Cardiac fibroblast (primary cell): ENCODE data around the gene TMEM161A.

Experiments used
- DNase-seq, 2 donors: peaks; one replicate each; pipeline versions ENCODE4 v3.0.0 to v3.0.0-alpha.2; 2010; ENCODE audit warnings: low read depth in 2 of 2
- H3K4me3 ChIP-seq, 2 donors: replicated peaks in 1 of 2; 1 replicate in 1 of 2; 2 replicates in 1 of 2; pipeline ENCODE4 v1.5.1; 2011; ENCODE audit warnings: low read depth in 2 of 2, low read length in 2 of 2, mild to moderate bottlenecking in 2 of 2, moderate library complexity in 1 of 2
- CTCF ChIP-seq: IDR thresholded peaks from one replicate; pipeline ENCODE4 v1.5.1; 2011; ENCODE audit warnings: low read depth, mild to moderate bottlenecking, low read length, inconsistent platforms

Gene TMEM161A

DNA sequence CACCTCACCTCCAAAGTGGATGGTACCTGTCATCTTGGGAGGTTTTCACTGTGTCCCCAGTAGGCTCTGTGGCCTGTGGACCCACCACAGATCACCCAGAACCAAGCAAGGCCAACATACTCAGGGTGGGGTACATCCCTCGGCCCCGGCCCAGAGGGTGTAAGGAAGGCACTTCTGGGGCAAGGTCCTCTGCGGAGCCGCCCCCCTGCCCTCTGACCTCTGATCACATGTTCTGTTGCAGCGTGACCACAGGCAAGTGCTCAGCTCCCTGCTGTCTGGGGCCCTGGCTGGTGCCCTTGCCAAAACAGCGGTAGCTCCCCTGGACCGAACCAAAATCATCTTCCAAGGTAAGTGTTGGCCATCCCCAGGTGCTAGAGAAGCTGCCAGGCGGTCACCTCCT is 36.7 kb downstream of the TMEM161A start:
- DNase-seq = no peak
- no peak overlapping the region for H3K4me3 ChIP-seq
- TF ChIP-seq CTCF = no peak

GRCh38 chr19:19098703-19099632 is 39.3 kb downstream of the TMEM161A start:
- no peak for TF ChIP-seq CTCF
- H3K4me3 ChIP-seq = no peak overlapping the region
- no peak for DNase-seq

DNA sequence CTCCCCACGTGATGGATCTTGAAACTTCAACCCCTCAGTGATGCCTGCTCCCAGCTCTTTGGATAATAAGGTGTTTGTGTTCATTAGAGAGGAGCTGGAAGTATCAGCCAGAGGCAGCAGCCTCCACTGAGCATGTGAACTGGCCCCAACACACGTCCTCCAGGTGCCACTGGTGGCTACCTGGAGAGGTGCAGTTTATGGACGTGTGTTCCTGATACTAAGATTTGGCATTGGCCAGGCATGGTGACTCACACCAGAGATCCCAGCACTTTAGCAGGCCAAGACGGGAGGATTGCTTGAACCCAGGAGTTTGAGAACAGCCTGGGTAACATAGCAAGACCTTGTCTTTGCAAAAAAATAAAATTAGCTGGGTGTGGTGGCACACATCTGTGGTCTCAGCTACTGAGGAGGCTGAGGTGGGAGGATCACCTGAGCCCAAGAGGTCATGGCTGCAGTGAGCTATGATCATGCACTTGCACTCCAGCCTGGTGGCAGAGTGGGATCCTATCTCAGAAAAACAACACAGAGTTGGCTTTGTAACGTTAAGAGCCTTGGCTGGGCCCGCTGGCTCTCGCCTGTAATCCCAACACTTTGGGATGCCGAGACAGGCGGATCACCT is 40.1 kb downstream of the TMEM161A start:
- no peak for TF ChIP-seq CTCF
- H3K4me3 ChIP-seq = no peak overlapping the region
- DNase-seq = no peak

DNA sequence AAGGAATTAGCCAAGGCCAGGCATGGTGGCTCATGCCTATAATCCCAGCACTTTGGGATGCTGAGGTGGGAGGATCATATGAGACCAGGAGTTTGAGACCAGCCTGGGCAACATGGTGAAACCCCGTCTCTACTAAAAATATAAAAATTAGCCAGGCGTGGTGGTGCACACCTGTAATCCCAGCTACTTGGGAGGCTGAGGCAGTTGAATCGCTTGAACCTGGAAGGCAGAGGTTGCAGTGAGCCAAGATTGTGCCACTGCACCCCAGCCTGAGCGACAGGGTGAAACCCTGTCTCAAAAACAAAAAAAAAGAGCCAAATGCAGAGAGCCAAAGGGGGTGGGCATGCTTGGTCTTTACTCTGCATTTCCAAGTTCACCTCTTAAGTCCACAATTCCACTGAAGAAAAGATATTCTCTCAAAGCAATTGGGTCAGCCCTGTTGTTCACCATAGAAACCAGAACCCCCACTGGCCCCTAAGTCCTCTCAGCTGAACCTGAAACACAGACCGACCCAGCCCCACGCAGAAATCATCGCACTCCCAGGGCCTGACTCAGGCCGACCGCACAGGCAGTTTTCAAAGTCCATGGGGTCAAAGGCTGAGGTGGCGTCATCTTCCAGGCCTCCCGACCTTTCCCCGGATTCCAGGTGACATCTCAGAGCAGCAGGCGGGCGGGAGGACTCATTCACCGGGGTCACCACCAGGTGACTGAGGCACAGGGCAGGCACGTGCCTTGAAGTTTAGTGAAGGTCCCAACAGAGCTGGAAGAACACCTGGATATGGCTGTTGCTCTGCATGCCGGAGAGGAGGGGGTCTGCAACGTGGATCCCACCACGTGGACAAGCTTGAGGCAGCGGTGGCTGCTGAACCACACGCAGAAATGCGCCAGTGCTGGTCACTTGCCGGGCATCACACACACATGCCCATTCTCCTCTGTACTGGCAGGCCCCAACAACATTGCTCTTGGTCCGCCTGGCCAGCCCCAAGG is 41.3 kb downstream of the TMEM161A start:
- H3K4me3 ChIP-seq = no peak overlapping the region
- no peak for TF ChIP-seq CTCF
- DNase-seq = no peak

- no peak overlapping the region for H3K4me3 ChIP-seq
- no peak for DNase-seq
- TF ChIP-seq CTCF = no peak
These were observed 42.6 kb downstream of the TMEM161A start for GRCh38 chr19:19095691-19096090.

DNA sequence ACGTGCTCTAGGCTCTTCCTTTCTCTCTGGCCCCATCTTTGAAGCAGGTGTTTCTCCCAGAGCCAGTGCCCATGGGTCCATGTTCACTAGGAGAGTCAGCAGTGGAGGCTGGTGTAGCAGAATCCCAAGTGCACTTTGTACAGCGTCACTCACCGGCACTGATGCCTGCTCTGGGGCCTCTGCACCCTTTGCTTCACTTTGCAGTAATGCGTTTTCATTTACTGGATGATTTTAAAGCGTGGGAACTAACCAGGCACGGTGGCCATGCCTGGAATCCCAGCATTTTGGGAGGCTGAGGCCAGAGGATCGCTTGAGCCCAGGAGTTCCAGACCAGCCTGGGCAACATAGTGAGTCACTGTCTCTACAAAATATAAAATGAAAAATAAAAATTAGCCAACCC is 43.8 kb downstream of the TMEM161A start:
- no peak overlapping the region for H3K4me3 ChIP-seq
- DNase-seq = no peak
- TF ChIP-seq CTCF = no peak
